ENCODE results near the gene ENPP6.
"Not testable (repeated sequence)": the region's sequence is repeated elsewhere in the genome, so short reads cannot be mapped to it uniquely, and the experiment has no call there.

The ENPP6 gene

GRCh38 chr4:184146951-184147350 is 70.7 kb downstream of the ENPP6 start:
- TF ChIP-seq, protein P1, sequence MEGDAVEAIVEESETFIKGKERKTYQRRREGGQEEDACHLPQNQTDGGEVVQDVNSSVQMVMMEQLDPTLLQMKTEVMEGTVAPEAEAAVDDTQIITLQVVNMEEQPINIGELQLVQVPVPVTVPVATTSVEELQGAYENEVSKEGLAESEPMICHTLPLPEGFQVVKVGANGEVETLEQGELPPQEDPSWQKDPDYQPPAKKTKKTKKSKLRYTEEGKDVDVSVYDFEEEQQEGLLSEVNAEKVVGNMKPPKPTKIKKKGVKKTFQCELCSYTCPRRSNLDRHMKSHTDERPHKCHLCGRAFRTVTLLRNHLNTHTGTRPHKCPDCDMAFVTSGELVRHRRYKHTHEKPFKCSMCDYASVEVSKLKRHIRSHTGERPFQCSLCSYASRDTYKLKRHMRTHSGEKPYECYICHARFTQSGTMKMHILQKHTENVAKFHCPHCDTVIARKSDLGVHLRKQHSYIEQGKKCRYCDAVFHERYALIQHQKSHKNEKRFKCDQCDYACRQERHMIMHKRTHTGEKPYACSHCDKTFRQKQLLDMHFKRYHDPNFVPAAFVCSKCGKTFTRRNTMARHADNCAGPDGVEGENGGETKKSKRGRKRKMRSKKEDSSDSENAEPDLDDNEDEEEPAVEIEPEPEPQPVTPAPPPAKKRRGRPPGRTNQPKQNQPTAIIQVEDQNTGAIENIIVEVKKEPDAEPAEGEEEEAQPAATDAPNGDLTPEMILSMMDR (IDR thresholded peaks at IDR 0.05; ENCODE audit: low read depth, low read length) = no peak
- DNase-seq (ENCODE audit: extremely low read depth, low read depth) = no peak

- DNase-seq (ENCODE audit: extremely low read depth, low read depth) = no peak
- TF ChIP-seq, protein P1 (IDR thresholded peaks at IDR 0.05; ENCODE audit: low read depth, low read length) = no peak
Observed at GRCh38 chr4:184145596-184145995, 72.1 kb downstream of the ENPP6 start.

DNA sequence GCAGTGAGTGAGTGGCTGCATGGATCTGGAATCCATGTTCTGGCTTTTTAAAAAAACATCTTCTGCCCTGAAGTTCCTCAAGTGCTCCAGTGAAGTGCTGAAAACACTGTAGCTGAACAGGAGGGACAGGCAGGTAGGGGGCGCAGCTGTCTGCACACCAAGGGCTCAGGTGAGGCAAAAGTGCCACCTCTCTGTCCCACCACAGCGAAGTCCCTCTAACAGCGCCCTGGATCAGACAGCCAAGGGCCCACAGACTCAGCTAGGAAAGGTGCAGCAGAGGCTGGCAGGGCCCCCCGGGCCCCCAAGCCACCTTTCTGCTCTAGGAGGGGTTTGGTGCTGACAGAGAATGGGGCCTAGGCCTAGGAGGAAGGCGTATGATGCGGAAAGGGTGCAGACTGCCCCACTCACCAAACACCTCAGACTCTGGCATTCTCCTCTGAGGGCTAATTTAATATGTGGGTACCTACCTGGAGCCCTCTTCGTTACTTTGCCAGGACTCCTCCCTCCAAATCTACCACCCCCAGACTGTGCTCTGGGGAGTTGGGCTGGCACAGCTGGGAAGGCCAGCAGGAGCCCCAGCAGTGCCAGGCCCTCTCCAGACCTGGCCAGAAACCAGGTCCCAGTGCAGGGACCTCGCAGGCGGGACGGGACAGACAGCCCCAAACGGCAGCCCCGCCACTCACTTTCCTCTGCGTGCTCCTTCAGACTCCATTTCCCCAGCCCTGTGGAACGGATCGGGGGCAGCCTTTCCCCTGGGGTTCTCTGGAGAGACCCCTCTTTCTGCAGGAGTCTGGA is 73.7 kb downstream of the ENPP6 start:
- TF ChIP-seq, protein P1 (IDR thresholded peaks at IDR 0.05; ENCODE audit: low read depth, low read length) = no peak
- DNase-seq (ENCODE audit: extremely low read depth, low read depth) = no peak

DNA sequence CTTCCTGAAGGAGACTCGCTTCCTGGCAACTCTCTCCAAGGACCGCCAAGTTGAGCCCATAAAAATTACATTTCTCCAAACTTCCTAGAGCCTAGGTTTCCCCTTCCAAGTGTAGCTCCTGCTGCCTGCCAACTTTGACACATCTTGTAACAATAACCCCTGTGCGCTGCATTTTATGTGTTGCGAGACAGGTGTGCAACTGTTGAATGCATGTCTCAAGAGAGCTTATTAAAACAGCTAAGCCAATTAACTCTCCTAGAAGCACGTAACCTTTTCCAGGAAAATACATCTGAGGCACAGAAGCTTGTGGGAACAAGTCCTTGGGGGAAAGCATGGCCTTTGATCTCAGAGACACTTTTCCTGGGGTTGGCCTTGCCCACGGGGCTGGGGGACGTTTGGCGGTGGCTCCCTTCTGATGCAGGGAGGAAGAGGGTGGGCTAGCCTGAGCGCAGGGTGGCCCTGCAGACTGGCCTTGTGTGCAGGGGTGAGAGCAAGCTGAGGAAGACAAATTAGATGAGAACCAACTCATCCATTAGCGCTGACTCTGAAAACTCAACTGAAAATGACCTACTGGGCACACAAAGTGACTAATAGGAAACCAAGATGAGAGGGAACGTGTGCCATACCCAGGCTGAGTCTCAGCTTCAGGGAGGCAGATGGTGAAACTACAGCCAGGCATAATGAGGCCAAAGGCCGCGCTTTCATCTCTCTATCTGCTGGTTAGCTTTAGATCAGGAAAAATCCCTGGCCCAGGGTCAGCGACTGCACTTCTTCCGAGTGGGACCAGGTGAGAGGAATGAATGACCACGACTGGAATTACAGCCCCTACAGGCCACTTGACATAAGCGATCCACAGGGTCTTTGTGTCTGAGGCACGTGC is 75.3 kb downstream of the ENPP6 start:
- DNase-seq (ENCODE audit: extremely low read depth, low read depth) = no peak
- TF ChIP-seq, protein P1 (IDR thresholded peaks at IDR 0.05; ENCODE audit: low read depth, low read length) = no peak

DNA sequence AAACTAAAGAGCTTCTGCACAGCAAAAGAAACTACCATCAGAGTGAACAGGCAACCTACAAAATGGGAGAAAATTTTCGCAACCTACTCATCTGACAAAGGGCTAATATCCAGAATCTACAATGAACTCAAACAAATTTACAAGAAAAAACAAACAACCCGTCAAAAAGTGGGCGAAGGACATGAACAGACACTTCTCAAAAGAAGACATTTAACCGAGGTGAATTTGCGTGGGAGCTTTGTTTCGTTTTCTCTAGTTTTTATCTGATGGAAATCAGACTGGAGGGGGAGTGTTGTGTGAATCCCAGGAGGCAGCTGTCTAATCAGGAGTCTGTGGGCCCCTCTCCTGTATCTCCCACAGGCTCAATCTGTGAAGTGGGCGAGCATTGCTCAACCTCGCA is 76.8 kb downstream of the ENPP6 start:
- not testable (repeated sequence) for DNase-seq (ENCODE audit: extremely low read depth, low read depth)

DNA sequence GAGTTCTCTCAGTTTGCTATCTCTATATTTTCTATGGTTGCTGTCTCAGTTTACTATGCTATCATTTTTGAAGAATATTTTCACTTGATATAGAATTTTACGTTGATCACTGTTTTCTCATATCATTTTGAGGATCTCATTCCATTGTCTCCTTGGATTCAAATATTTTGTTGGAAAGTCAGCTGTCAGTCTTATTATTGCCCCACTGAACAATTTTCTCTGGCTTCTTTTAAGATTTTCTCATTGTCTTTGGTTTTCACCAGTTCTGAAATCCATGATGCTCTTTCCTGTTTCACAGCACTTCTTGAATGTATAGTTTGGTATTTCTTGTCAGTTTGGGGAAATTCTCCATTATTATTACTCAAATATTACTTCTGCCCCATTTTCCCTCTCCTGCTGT is 81.1 kb downstream of the ENPP6 start:
- TF ChIP-seq, protein P1 (IDR thresholded peaks at IDR 0.05; ENCODE audit: low read depth, low read length) = no peak
- DNase-seq (ENCODE audit: extremely low read depth, low read depth) = no peak

DNA sequence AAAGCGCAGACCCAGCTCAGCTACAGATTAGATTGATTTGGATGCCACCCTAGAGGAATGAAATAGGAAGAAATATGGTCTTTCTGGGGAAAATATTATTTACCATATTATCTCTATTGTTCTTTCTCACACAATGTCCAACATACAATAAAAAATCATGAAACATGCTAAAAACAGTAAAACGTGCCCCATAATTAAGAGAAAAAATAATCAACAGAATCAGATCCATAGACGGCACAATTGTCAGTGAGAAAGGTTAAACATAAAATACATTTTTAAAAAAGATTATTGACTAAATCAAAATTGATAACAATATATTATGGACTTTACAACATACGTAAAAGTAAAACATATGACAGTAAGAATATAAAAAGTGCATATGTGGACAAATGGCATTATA is 90.9 kb downstream of the ENPP6 start:
- TF ChIP-seq, protein P1 (IDR thresholded peaks at IDR 0.05; ENCODE audit: low read depth, low read length) = no peak
- DNase-seq (ENCODE audit: extremely low read depth, low read depth) = no peak

Data from AG09319 (cell line).